Neural crest cell (in vitro differentiated cells): ENCODE results near the gene UBE3C. TPM values are rescaled to one million over a fixed set of nuclear protein-coding genes. Genes with fewer than 3 reads are reported as not detected.
"Not testable (repeated sequence)": the region's sequence is repeated elsewhere in the genome, so short reads cannot be mapped to it uniquely, and the experiment has no call there.

ENCODE experiments used
- DNase-seq: peaks from one replicate; pipeline ENCODE4 v3.0.0; 2021; ENCODE audit warnings: low read depth, mixed read lengths, low spot score
- H3K27ac Mint-ChIP-seq: one replicate; pipeline ENCODE4 v1.8.0; 2021; ENCODE audit warnings: mild to moderate bottlenecking, mixed read lengths; ENCODE audit not compliant: unreplicated experiment
- H3K27me3 Mint-ChIP-seq: 2 replicates; pipeline ENCODE4 v1.8.0; 2021; ENCODE audit warnings: low read depth, mild to moderate bottlenecking, mixed read lengths
- H3K36me3 Mint-ChIP-seq: 2 replicates; pipeline ENCODE4 v1.8.0; 2021; ENCODE audit warnings: low read depth, mild to moderate bottlenecking, mixed read lengths
- H3K4me1 Mint-ChIP-seq: 2 replicates; pipeline ENCODE4 v1.8.0; 2021; ENCODE audit warnings: mixed read lengths
- H3K4me3 Mint-ChIP-seq: one replicate; pipeline ENCODE4 v1.8.0; 2021; ENCODE audit warnings: mild to moderate bottlenecking, mixed read lengths
- H3K9me3 Mint-ChIP-seq: 2 replicates; pipeline ENCODE4 v1.8.0; 2021; ENCODE audit warnings: mixed read lengths
- CTCF ChIP-seq: fragments of 200-600 bp; sonication (generic); conservative IDR thresholded peaks from 2 replicates; pipeline ENCODE4 v1.5.0; 2021; ENCODE audit warnings: antibody characterized with exemption, mild to moderate bottlenecking
- total RNA-seq: library from RNA; stranded (reverse); gene quantifications from 2 replicates; pipeline ENCODE4 v1.2.1, GENCODE V29; 2021

UBE3C gene
- total RNA-seq, 1 donor from 2014 or later = 46.8 TPM

GRCh38 chr7:157248659-157249058 lies 109.9 kb downstream of the UBE3C start:
- TF ChIP-seq CTCF = no peak
- no peak overlapping the region for H3K4me3 Mint-ChIP-seq
- no peaks in the 10 kb centered on the region for H3K4me1 Mint-ChIP-seq
- no peak overlapping the region for H3K27ac Mint-ChIP-seq
- no peak for DNase-seq
- H3K9me3 Mint-ChIP-seq = no peaks in the 10 kb centered on the region
- H3K27me3 Mint-ChIP-seq = no peaks in the 10 kb centered on the region
- H3K36me3 Mint-ChIP-seq = peaks cover 13% of the 10 kb centered on the region

- H3K27ac Mint-ChIP-seq = no peak overlapping the region
- no peaks in the 10 kb centered on the region for H3K4me1 Mint-ChIP-seq
- H3K36me3 Mint-ChIP-seq = peaks cover 17% of the 10 kb centered on the region
- H3K4me3 Mint-ChIP-seq = no peak overlapping the region
- peak; percentile 58 for DNase-seq
- peak; percentile 84 for TF ChIP-seq CTCF
- H3K27me3 Mint-ChIP-seq = no peaks in the 10 kb centered on the region
- no peaks in the 10 kb centered on the region for H3K9me3 Mint-ChIP-seq
Measured at GRCh38 chr7:157250605-157251228, 112.0 kb downstream of the UBE3C start.

- H3K36me3 Mint-ChIP-seq = peaks cover 17% of the 10 kb centered on the region
- not testable (repeated sequence) for H3K4me3 Mint-ChIP-seq, DNase-seq, H3K27ac Mint-ChIP-seq, H3K9me3 Mint-ChIP-seq, H3K4me1 Mint-ChIP-seq, H3K27me3 Mint-ChIP-seq
Measured at GRCh38 chr7:157251817-157252216, 113.1 kb downstream of the UBE3C start.

GRCh38 chr7:157253850-157254249 lies 115.1 kb downstream of the UBE3C start:
- H3K36me3 Mint-ChIP-seq = peaks cover 22% of the 10 kb centered on the region
- no peak for TF ChIP-seq CTCF

GRCh38 chr7:157254781-157255180 lies 116.1 kb downstream of the UBE3C start:
- H3K9me3 Mint-ChIP-seq, H3K27me3 Mint-ChIP-seq, H3K4me3 Mint-ChIP-seq, H3K27ac Mint-ChIP-seq, DNase-seq, H3K4me1 Mint-ChIP-seq: not testable (repeated sequence)
- H3K36me3 Mint-ChIP-seq = peaks cover 17% of the 10 kb centered on the region

More at GRCh38 chr7:157253850-157254249, 115.1 kb downstream of the UBE3C start:
- DNase-seq = no peak
- H3K9me3 Mint-ChIP-seq = no peaks in the 10 kb centered on the region
- no peak overlapping the region for H3K4me3 Mint-ChIP-seq
- H3K27ac Mint-ChIP-seq = no peak overlapping the region
- H3K27me3 Mint-ChIP-seq = no peaks in the 10 kb centered on the region
- no peaks in the 10 kb centered on the region for H3K4me1 Mint-ChIP-seq

GRCh38 chr7:157255201-157255606 lies 116.5 kb downstream of the UBE3C start:
- no peaks in the 10 kb centered on the region for H3K27me3 Mint-ChIP-seq
- no peaks in the 10 kb centered on the region for H3K9me3 Mint-ChIP-seq
- no peak overlapping the region for H3K27ac Mint-ChIP-seq
- TF ChIP-seq CTCF = no peak
- DNase-seq = no peak
- H3K4me3 Mint-ChIP-seq = no peak overlapping the region
- no peaks in the 10 kb centered on the region for H3K4me1 Mint-ChIP-seq
- H3K36me3 Mint-ChIP-seq = peaks cover 18% of the 10 kb centered on the region
